NCI-H187 treated with DMSO at 0.1 percent for 48 hours (cell line): ENCODE data around the gene GNRHR.

Source experiments
- DNase-seq: peaks from one replicate; lab custom pipeline; 2025; lab: John Stamatoyannopoulos, UW

Gene GNRHR

DNA sequence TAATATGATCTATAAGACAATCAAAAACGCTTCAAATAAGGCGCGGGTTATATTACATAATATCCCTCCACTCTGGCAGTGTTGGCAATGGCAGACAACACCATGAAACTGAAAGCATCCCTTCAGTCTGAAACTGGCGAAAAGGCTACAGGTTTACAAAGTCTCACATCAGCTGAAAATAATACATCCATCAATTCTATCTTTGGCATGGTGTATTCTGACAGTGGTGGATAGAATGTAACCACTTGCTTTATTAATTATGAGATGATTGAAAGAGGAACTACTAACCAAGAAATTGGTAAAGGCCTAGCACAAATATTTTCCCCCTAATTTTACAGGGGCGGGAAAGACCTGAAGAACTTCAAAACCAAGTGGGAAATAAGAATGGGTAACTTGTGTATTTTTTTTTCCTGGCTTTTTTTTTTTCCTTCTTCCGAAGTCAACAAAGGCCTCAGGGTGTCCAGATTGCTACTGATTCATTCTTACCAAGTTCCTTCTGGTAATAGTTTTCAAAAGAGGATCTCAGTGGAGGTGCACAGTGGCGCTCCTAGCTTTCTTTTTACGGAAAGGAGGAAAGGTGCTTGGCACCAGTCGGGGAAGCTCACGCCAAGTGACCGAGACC is 54.0 kb downstream of the GNRHR start:
- no peak for DNase-seq

DNA sequence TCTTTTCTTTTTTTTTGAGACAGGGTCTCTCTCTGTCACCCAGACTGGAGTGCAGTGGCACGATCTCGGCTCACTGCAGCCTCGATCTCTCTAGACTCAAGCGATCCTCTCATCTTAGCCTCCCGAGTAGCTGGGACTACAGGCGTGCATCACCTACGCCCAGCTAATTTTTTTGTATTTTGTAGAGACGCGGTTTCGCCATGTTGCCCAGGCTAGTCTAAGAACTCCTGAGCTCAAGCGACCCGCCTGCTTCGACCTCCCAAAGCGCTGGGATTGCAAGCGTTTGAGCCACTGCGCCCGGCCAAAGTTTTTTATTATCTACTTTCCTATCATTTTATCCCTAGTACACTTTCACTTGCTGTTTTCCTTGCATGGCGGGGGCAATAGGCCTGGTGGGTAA is 54.6 kb downstream of the GNRHR start:
- DNase-seq = no peak

DNA sequence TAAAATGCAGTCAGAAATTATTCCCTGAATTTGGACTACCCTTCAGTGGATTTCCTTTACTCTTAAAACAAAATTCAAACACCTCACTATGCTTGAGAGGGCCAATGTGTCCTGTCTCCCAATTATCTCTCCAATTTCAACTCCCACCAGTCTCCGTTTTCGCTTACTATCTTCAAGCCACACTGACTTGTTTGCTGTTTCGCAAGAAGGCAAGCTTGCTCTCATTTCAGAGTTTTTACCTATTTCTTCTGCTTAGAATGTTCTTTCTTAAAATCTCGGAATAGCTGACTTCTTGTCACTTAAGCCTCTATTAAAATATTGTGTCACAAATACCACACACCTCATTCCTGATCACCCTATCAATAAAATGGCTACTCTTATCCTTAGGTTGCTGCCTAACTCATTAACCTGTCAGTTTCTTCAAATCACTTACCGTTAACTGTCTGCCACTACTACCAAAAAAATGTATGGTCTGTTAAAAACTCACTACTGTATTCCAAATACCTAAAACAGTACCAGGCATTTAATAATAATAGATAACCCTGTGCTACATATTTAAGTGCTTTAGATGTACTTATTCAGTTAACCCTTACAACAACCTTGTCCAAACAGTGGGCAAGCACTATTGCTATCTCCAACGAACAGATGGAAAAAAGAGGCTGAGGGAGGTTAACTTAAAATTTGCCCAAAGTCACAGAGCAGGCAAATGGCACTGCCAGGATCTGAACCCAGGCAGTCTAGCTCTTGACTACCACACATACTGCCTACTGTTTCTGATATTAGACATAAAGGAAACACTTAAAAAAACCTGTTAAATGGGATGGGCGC is 56.1 kb downstream of the GNRHR start:
- no peak for DNase-seq

DNA sequence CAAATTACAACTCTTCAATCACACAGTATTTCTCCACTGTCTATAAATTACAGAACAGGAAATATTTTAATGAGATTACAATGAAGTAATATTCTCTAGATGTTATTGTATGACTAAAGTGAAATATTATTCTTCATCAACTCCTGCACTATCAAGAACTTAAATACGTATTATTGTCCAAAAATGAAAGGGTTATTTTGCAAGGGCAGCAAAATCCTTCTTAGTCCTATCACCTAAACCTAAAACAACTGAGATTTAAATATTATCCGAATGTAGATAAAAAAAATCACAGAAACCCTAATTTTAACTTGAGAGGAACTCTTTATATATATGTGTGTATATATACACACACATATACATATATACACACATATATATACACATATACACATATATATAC is 58.1 kb downstream of the GNRHR start:
- no peak for DNase-seq

DNA sequence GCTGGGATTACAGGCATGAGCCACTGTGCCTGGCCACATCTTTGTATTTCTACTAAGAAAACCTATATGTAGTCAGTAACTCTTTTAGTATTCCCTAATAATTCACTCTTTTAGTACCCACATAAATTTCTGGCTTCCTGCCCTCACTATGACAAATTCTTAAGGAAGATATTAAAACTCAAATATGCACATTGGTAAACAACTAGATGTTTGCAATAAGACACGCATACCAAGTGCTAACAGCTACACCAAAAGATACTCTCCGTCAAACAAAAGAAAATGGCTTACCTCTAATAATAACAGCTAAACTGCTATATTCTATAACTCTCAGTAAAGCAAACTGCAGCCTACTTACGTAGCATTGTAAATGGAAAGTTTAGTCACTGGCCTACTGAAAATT is 59.5 kb downstream of the GNRHR start:
- no peak for DNase-seq

DNA sequence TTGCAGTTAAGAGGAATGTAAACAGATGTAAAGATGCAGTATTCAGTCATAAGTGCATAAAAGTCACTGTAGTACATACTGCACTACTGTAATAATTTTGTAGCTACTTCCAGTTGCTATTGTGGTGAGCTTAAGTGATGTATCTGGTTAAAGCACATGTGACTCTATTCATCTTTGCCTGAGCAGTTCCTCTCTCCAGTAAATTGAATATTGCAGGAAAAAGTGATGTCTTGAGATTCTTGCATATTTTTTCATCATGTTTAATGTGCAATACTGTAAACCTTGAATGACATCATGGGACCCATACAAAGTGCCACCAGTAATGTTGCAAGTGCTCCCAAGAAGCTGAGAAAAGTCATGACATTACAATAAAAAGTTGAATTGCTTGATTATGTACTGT is 62.9 kb downstream of the GNRHR start:
- DNase-seq = no peak
